ENCODE data around the gene KCNQ1.

The KCNQ1 gene

GRCh38 chr11:2746401-2747247 is 301.8 kb downstream of the KCNQ1 start:
- Histone ChIP-seq H3K36me3 (ENCODE audit: control insufficient read depth, insufficient read depth, low read length) (no peaks in the 10 kb centered on the region), H3K9me3 (ENCODE audit: control insufficient read depth, low read length) (no peaks in the 10 kb centered on the region), H3K27ac (ENCODE audit: insufficient read depth, low read length, poor library complexity, severe bottlenecking) (no peak overlapping the region), H3K4me1 (ENCODE audit: control insufficient read depth, insufficient read depth, low read length, poor library complexity, severe bottlenecking) (no peaks in the 10 kb centered on the region), H3K4me3 (ENCODE audit: insufficient read depth, low read depth, low read length, poor library complexity, severe bottlenecking) (no peak overlapping the region), H3K27me3 (replicated peaks; ENCODE audit: control insufficient read depth, insufficient read depth, low read length, poor library complexity, severe bottlenecking) (no peaks in the 10 kb centered on the region)
- no peak for DNase-seq

DNA sequence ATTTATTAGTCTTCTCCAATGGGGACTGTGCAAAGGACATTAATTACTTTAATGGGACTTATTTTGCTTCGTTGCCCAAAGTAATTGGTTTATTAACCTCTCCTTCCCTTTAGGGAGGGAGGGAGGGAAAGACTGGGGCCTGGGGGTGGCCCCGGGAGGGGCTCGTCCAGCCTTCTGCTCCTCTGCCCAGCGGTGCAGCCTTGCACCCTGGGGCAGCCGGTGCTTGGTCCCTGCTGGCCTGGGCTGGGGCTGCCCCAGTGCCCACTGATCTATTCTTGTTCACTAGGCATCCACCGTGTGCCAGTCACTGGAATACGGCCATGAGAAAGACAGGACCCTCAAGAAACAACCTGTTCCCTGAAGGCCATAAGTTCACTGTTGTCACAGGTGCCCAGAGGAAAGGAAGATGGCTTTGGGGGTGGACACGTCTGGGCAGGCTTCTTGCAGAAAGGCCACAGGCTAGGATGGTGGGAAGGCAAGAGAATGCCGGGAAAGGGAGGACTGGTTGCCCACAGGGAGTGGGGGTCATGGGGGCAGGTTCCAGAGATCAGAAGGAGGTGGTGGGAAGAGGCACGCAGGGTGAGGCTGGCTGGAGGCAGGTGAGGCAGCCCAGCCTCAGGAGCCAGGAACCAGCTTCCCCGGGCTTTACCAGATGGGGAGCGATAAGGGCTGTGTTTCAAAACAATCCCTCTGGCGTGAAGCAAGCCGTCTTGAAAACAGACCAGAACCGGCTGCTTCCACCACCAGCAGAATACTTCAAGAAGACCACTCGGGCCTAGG is 302.6 kb downstream of the KCNQ1 start:
- DNase-seq: no peak
- H3K4me1 ChIP-seq (ENCODE audit: control insufficient read depth, insufficient read depth, low read length, poor library complexity, severe bottlenecking): no peaks in the 10 kb centered on the region

DNA sequence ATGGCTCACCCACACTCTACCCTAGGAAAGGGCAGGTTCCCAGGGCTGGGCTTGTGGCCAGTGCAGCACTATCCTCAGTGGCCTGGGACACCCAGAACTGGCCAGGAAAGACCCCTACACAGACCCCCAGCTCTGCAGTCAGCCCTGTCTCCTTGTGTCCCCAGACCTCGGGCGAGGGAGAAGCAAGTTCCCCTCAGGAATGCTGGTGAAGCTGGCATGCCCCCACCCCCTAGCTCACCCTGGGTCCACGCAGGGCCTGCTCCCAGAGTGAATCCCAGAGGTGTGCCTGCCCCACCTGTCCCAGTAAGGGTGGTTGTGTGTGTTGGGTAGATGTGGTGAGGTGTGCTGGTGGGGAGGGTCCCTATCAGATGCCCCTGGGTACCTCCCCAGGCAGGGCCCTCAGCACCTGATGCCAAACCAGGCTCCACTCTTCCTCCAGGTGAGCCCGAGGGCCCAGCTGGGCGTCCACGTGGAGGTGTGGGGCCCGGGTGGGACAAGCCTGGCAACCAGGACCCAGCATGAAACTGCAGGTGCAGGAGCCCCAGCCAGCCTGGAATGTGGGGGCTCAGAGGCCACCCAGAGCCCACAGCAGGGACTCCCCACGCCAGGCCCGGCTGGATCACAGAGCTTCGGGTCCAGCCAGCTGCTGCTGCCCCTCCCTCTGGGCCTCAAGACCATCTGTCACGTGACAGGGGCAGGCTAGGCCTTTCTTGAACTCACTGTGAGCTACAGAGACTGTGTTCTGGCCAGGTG is 303.4 kb downstream of the KCNQ1 start:
- Histone ChIP-seq H3K36me3 (ENCODE audit: control insufficient read depth, insufficient read depth, low read length) (no peaks in the 10 kb centered on the region), H3K27me3 (replicated peaks; ENCODE audit: control insufficient read depth, insufficient read depth, low read length, poor library complexity, severe bottlenecking) (no peaks in the 10 kb centered on the region)

More for the DNA sequence above, 302.6 kb downstream of the KCNQ1 start:
- H3K4me3 ChIP-seq (ENCODE audit: insufficient read depth, low read depth, low read length, poor library complexity, severe bottlenecking): no peak overlapping the region
- no peaks in the 10 kb centered on the region for H3K36me3 ChIP-seq (ENCODE audit: control insufficient read depth, insufficient read depth, low read length)
- H3K9me3 ChIP-seq (ENCODE audit: control insufficient read depth, low read length): no peaks in the 10 kb centered on the region
- no peak overlapping the region for H3K27ac ChIP-seq (ENCODE audit: insufficient read depth, low read length, poor library complexity, severe bottlenecking)
- no peaks in the 10 kb centered on the region for H3K27me3 ChIP-seq (replicated peaks; ENCODE audit: control insufficient read depth, insufficient read depth, low read length, poor library complexity, severe bottlenecking)

GRCh38 chr11:2748814-2749554 is 304.2 kb downstream of the KCNQ1 start:
- Histone ChIP-seq H3K4me3 (ENCODE audit: insufficient read depth, low read depth, low read length, poor library complexity, severe bottlenecking) (no peak overlapping the region), H3K27ac (ENCODE audit: insufficient read depth, low read length, poor library complexity, severe bottlenecking) (no peak overlapping the region), H3K27me3 (replicated peaks; ENCODE audit: control insufficient read depth, insufficient read depth, low read length, poor library complexity, severe bottlenecking) (no peaks in the 10 kb centered on the region), H3K4me1 (ENCODE audit: control insufficient read depth, insufficient read depth, low read length, poor library complexity, severe bottlenecking) (no peaks in the 10 kb centered on the region), H3K36me3 (ENCODE audit: control insufficient read depth, insufficient read depth, low read length) (no peaks in the 10 kb centered on the region), H3K9me3 (ENCODE audit: control insufficient read depth, low read length) (no peaks in the 10 kb centered on the region)
- no peak for DNase-seq

More for the DNA sequence above, 303.4 kb downstream of the KCNQ1 start:
- H3K27ac ChIP-seq (ENCODE audit: insufficient read depth, low read length, poor library complexity, severe bottlenecking): no peak overlapping the region
- H3K4me3 ChIP-seq (ENCODE audit: insufficient read depth, low read depth, low read length, poor library complexity, severe bottlenecking): no peak overlapping the region
- no peaks in the 10 kb centered on the region for H3K9me3 ChIP-seq (ENCODE audit: control insufficient read depth, low read length)
- H3K4me1 ChIP-seq (ENCODE audit: control insufficient read depth, insufficient read depth, low read length, poor library complexity, severe bottlenecking): no peaks in the 10 kb centered on the region
- no peak for DNase-seq

DNA sequence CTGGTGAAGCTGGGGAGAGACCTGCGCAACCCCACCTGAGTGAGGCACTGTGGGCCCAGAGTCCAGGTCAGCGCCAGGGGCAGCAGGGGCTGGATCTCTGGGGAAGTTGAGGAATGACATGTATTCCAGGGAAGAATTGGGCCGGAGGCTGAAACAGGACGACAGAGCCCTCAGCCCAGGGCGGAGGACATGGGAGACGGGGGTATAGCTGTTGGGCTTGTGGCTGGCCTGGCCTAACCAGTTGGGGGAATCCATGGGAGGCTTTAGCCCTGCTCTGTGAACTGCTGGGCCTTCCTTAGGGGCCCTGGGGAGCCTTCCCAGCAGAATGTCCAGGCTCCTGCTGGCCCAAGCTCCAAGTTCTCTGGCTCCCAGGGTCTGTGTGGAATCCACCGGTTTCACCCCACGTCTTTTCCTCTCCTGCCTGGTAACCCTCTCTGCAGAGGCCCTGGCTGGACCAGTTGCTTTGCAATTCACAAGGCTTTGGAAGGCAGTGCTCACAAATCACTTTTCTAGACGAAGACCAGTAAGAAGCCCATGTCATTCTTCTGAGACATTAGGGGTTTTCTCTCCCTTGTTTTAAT is 305.4 kb downstream of the KCNQ1 start:
- DNase-seq: no peak
- H3K4me1 ChIP-seq (ENCODE audit: control insufficient read depth, insufficient read depth, low read length, poor library complexity, severe bottlenecking): no peaks in the 10 kb centered on the region
- H3K36me3 ChIP-seq (ENCODE audit: control insufficient read depth, insufficient read depth, low read length): no peaks in the 10 kb centered on the region
- H3K9me3 ChIP-seq (ENCODE audit: control insufficient read depth, low read length): no peaks in the 10 kb centered on the region
- no peaks in the 10 kb centered on the region for H3K27me3 ChIP-seq (replicated peaks; ENCODE audit: control insufficient read depth, insufficient read depth, low read length, poor library complexity, severe bottlenecking)
- no peak overlapping the region for H3K27ac ChIP-seq (ENCODE audit: insufficient read depth, low read length, poor library complexity, severe bottlenecking)
- no peak overlapping the region for H3K4me3 ChIP-seq (ENCODE audit: insufficient read depth, low read depth, low read length, poor library complexity, severe bottlenecking)

GRCh38 chr11:2750682-2751522 is 306.1 kb downstream of the KCNQ1 start:
- no peak overlapping the region for H3K27ac ChIP-seq (ENCODE audit: insufficient read depth, low read length, poor library complexity, severe bottlenecking)
- no peak overlapping the region for H3K4me3 ChIP-seq (ENCODE audit: insufficient read depth, low read depth, low read length, poor library complexity, severe bottlenecking)
- no peaks in the 10 kb centered on the region for H3K27me3 ChIP-seq (replicated peaks; ENCODE audit: control insufficient read depth, insufficient read depth, low read length, poor library complexity, severe bottlenecking)
- no peaks in the 10 kb centered on the region for H3K4me1 ChIP-seq (ENCODE audit: control insufficient read depth, insufficient read depth, low read length, poor library complexity, severe bottlenecking)
- DNase-seq: no peak
- no peaks in the 10 kb centered on the region for H3K9me3 ChIP-seq (ENCODE audit: control insufficient read depth, low read length)
- no peaks in the 10 kb centered on the region for H3K36me3 ChIP-seq (ENCODE audit: control insufficient read depth, insufficient read depth, low read length)

- Histone ChIP-seq H3K4me3 (ENCODE audit: insufficient read depth, low read depth, low read length, poor library complexity, severe bottlenecking) (no peak overlapping the region), H3K9me3 (ENCODE audit: control insufficient read depth, low read length) (no peaks in the 10 kb centered on the region), H3K27ac (ENCODE audit: insufficient read depth, low read length, poor library complexity, severe bottlenecking) (no peak overlapping the region), H3K27me3 (replicated peaks; ENCODE audit: control insufficient read depth, insufficient read depth, low read length, poor library complexity, severe bottlenecking) (no peaks in the 10 kb centered on the region), H3K4me1 (ENCODE audit: control insufficient read depth, insufficient read depth, low read length, poor library complexity, severe bottlenecking) (no peaks in the 10 kb centered on the region), H3K36me3 (ENCODE audit: control insufficient read depth, insufficient read depth, low read length) (no peaks in the 10 kb centered on the region)
- no peak for DNase-seq
Observed at GRCh38 chr11:2751523-2752203, 306.9 kb downstream of the KCNQ1 start.

DNA sequence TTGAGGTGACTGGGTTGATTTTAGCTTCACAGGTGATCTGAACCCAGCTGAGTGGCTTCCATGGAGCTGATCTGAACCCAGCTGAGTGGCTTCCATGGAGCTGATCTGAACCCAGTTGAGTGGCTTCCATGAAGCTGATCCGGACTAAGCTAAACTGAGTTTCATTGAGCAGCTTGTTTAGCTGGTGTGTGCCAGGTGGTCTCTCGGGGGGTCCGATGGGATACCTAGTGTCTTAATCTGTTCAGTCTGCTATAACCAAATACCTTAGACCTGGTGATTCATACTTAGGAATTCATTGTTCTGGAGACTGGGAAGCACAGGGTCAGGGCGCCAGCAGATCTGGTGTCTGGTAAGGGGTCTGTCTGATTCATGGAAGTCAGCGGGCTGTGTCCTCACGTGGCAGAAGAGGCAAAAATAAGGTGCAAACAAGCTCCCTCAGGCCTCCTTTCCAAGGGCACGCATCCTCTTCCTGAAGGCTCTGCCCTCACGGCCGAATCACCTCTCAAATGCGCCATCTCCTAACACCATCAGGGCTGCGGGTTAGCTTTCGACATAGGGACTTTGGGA is 307.5 kb downstream of the KCNQ1 start:
- DNase-seq: no peak
- H3K4me3 ChIP-seq (ENCODE audit: insufficient read depth, low read depth, low read length, poor library complexity, severe bottlenecking): no peak overlapping the region
- no peak overlapping the region for H3K27ac ChIP-seq (ENCODE audit: insufficient read depth, low read length, poor library complexity, severe bottlenecking)
- no peaks in the 10 kb centered on the region for H3K4me1 ChIP-seq (ENCODE audit: control insufficient read depth, insufficient read depth, low read length, poor library complexity, severe bottlenecking)
- H3K27me3 ChIP-seq (replicated peaks; ENCODE audit: control insufficient read depth, insufficient read depth, low read length, poor library complexity, severe bottlenecking): no peaks in the 10 kb centered on the region
- no peaks in the 10 kb centered on the region for H3K36me3 ChIP-seq (ENCODE audit: control insufficient read depth, insufficient read depth, low read length)
- H3K9me3 ChIP-seq (ENCODE audit: control insufficient read depth, low read length): no peaks in the 10 kb centered on the region
